AG04450 (cell line): ENCODE results near the gene DBH. TPM values are rescaled to one million over a fixed set of nuclear protein-coding genes. Genes with fewer than 3 reads are reported as not detected.

Experiments
- CTCF ChIA-PET: fragments of 300-600, 350-600 bp; formaldehyde crosslinking; extraction: SDS; loops from one replicate; lab custom pipeline; 2022; ENCODE audit warnings: antibody characterized with exemption, inconsistent platforms; lab: Charles Lee
- POLR2A ChIA-PET: fragments of 350-600 bp; formaldehyde crosslinking; extraction: SDS; loops from one replicate; lab custom pipeline; 2021; ENCODE audit warnings: antibody characterized with exemption, inconsistent platforms; lab: Yijun Ruan, JAX
- DNase-seq: peaks from one replicate; pipeline ENCODE4 v3.0.0-alpha.2; 2011; ENCODE audit warnings: low read depth, low spot score
- H3K27ac ChIP-seq: one replicate; pipeline ENCODE4 v1.5.1; 2012; ENCODE audit warnings: low read depth, low read length, control low read depth
- H3K27me3 ChIP-seq: one replicate; pipeline ENCODE4 v1.6.0; 2012; ENCODE audit warnings: low read length; ENCODE audit not compliant: control insufficient read depth, insufficient read depth
- H3K4me3 ChIP-seq: 2 replicates; pipeline ENCODE4 v1.5.1; 2011; ENCODE audit warnings: mild to moderate bottlenecking, low read depth, low read length, control low read depth
- H3K9me3 ChIP-seq: 2 replicates; pipeline ENCODE4 v1.5.1; 2012; ENCODE audit warnings: low read length; ENCODE audit not compliant: control insufficient read depth, insufficient read depth
- CTCF ChIP-seq: IDR thresholded peaks from 2 replicates; pipeline ENCODE4 v1.5.1; 2011; ENCODE audit warnings: low read depth, low read length, control low read depth, inconsistent platforms
- polyA plus RNA-seq: library from polyadenylated mRNA; depleted of rRNA; stranded (reverse); fragments of >200 nt; gene quantifications from 2 replicates; pipeline ENCODE4 v1.2.3, GENCODE V29; 2011

The DBH gene
- polyA plus RNA-seq, 1 experiment, result not detected

GRCh38 chr9:133614678-133615077 is 21.5 kb upstream of the DBH start:
- CTCF ChIA-PET, result no interaction called here
- H3K27ac ChIP-seq, result no peak overlapping the region
- TF ChIP-seq CTCF, result no peak
- POLR2A ChIA-PET, result no interaction called here
- DNase-seq, result no peak
- H3K4me3 ChIP-seq, result no peak overlapping the region
- H3K9me3 ChIP-seq, result no peaks in the 10 kb centered on the region; the same call in 1 of the 2 replicates
- peaks cover 47% of the 10 kb centered on the region for H3K27me3 ChIP-seq

GRCh38 chr9:133615186-133615585 is 21.0 kb upstream of the DBH start:
- DNase-seq, result no peak
- ChIA-PET POLR2A (no interaction called here), CTCF (no interaction called here)
- H3K9me3 ChIP-seq, result no peaks in the 10 kb centered on the region; the same call in 1 of the 2 replicates
- no peak overlapping the region for H3K4me3 ChIP-seq
- H3K27ac ChIP-seq, result no peak overlapping the region
- H3K27me3 ChIP-seq, result peaks cover 43% of the 10 kb centered on the region
- TF ChIP-seq CTCF, result no peak

GRCh38 chr9:133615606-133616188 is 20.5 kb upstream of the DBH start:
- CTCF ChIA-PET, result no interaction called here
- POLR2A ChIA-PET, result no interaction called here
- Histone ChIP-seq H3K4me3 (no peak overlapping the region), H3K9me3 (no peaks in the 10 kb centered on the region; the same call in 1 of the 2 replicates), H3K27me3 (peaks cover 41% of the 10 kb centered on the region), H3K27ac (no peak overlapping the region)
- TF ChIP-seq CTCF, result no peak
- no peak for DNase-seq

GRCh38 chr9:133616643-133617405 is 19.3 kb upstream of the DBH start:
- ChIA-PET CTCF (no interaction called here), POLR2A (no interaction called here)
- DNase-seq, result no peak
- no peak for TF ChIP-seq CTCF
- H3K4me3 ChIP-seq, result no peak overlapping the region
- H3K27ac ChIP-seq, result no peak overlapping the region
- no peaks in the 10 kb centered on the region; the same call in 1 of the 2 replicates for H3K9me3 ChIP-seq
- H3K27me3 ChIP-seq, result peaks cover 45% of the 10 kb centered on the region

- H3K9me3 ChIP-seq, result no peaks in the 10 kb centered on the region; the same call in 1 of the 2 replicates
- ChIA-PET CTCF (interaction anchor here (0.7 kb wide), 2 partner anchors 87 to 375 kb away, joined by 3 to 4 read pairs; no protein-coding TSS in a partner anchor), POLR2A (no interaction called here)
- no peak for TF ChIP-seq CTCF
- no peak overlapping the region for H3K27ac ChIP-seq
- H3K27me3 ChIP-seq, result peaks cover 50% of the 10 kb centered on the region
- H3K4me3 ChIP-seq, result no peak overlapping the region
- DNase-seq, result no peak
Measured at GRCh38 chr9:133618726-133619125, 17.4 kb upstream of the DBH start.
